HepG2 (cell line): Measurements from ENCODE around the gene ZFR. TPM values are rescaled to one million over a fixed set of nuclear protein-coding genes. Genes with fewer than 3 reads are reported as not detected.

Source experiments
- ATAC-seq: fragments of 200-7000 bp; cut with Tn5 transposase; 3 replicates; pipeline ENCODE4 v1.9.1; 2020; ENCODE audit warnings: mild to moderate bottlenecking, moderate library complexity
- BruUV-seq: library from RNA; stranded (reverse); fragments of 400-500 nt; replicated peaks from 2 replicates; lab custom pipeline; 2021; lab: Mats Ljungman, UMichigan
- CTCF ChIA-PET: fragments of 300-600 bp; formaldehyde crosslinking; extraction: SDS; loops from one replicate; lab custom pipeline; 2021; ENCODE audit warnings: low total read pairs, inconsistent platforms, low intra/inter-chr PET ratio; lab: Yijun Ruan, JAX
- POLR2A ChIA-PET: fragments of 350-600 bp; sonication (Branson Sonifier 250); formaldehyde crosslinking; loops from one replicate; lab custom pipeline; 2020; ENCODE audit warnings: antibody characterized with exemption, inconsistent platforms; lab: Yijun Ruan, JAX
- DNase-seq: peaks from one replicate; pipeline ENCODE4 v3.0.0-alpha.2; 2015; ENCODE audit warnings: low spot score
- FAIRE-seq: peaks from 3 replicates; lab custom pipeline; 2011; peaks lifted over from hg19 to GRCh38; lab: Jason Lieb, UNC
- H2AFZ ChIP-seq: one replicate; pipeline ENCODE4 v1.6.1; 2011; ENCODE audit warnings: low read length, inconsistent platforms
- H3K27ac ChIP-seq: fragments of 300-600 bp; 3 replicates; pipeline ENCODE4 v1.8.0; 2011; ENCODE audit warnings: mixed run types, mild to moderate bottlenecking, mixed read lengths, low read length, inconsistent platforms; ENCODE audit not compliant: insufficient read depth; ENCODE audit errors: extremely low read length
- H3K27me3 ChIP-seq, 2 experiments: fragments of 200-600 bp in 1 of 2; 2 replicates in 1 of 2; 3 replicates in 1 of 2; pipeline versions ENCODE4 v1.6.0 to v1.8.0; 2011; ENCODE audit warnings: low read length in 2 of 2, mild to moderate bottlenecking in 2 of 2, moderate library complexity in 2 of 2, inconsistent platforms in 1 of 2; ENCODE audit not compliant: insufficient read depth in 2 of 2, control insufficient read depth in 1 of 2
- H3K36me3 ChIP-seq, 2 experiments: fragments of 200-600 bp in 1 of 2; replicated peaks in 1 of 2; 2 replicates in 1 of 2; 3 replicates in 1 of 2; pipeline versions ENCODE4 v1.5.1 to v1.8.0; 2011; ENCODE audit warnings: low read length in 2 of 2, inconsistent platforms in 1 of 2; ENCODE audit not compliant: insufficient read depth in 2 of 2, control insufficient read depth in 1 of 2
- H3K4me1 ChIP-seq: 2 replicates; pipeline ENCODE4 v1.5.1; 2012; ENCODE audit warnings: low read length, inconsistent platforms; ENCODE audit not compliant: insufficient read depth
- H3K4me2 ChIP-seq: 2 replicates; pipeline ENCODE4 v1.6.0; 2011; ENCODE audit warnings: low read depth, low read length, inconsistent platforms
- H3K4me3 ChIP-seq, 3 experiments: fragments of 200-600 bp in 1 of 3; sonication (generic), shearing (Covaris generic) in 1 of 3; replicated peaks in 1 of 3; 2 replicates each; pipeline ENCODE4 v1.5.1; 2011 to 2016; ENCODE audit warnings: low read length in 3 of 3, inconsistent platforms in 2 of 3, low read depth in 2 of 3, mild to moderate bottlenecking in 2 of 3, control low read depth in 1 of 3, mixed read lengths in 1 of 3; ENCODE audit not compliant: insufficient read depth in 1 of 3
- H3K79me2 ChIP-seq: one replicate; pipeline ENCODE4 v1.6.1; 2011; ENCODE audit warnings: low read length, inconsistent platforms; ENCODE audit not compliant: insufficient read depth
- H3K9ac ChIP-seq: 2 replicates; pipeline ENCODE4 v1.6.0; 2011; ENCODE audit warnings: mild to moderate bottlenecking, low read depth, low read length, inconsistent platforms; ENCODE audit not compliant: insufficient read depth
- H3K9me3 ChIP-seq: 2 replicates; pipeline ENCODE4 v1.5.1; 2012; ENCODE audit warnings: mild to moderate bottlenecking, low read length
- H4K20me1 ChIP-seq: 2 replicates; pipeline ENCODE4 v1.6.0; 2011; ENCODE audit warnings: inconsistent platforms, mild to moderate bottlenecking, low read length, moderate library complexity; ENCODE audit not compliant: insufficient read depth
- CBX1 ChIP-seq: IDR thresholded peaks from one replicate; pipeline ENCODE4 v1.6.1; 2016; ENCODE audit warnings: antibody characterized with exemption, low read depth
- HNF1B ChIP-seq: sonication (generic); formaldehyde crosslinking; IDR thresholded peaks from 2 replicates; pipeline ENCODE4 v1.5.1; 2020; ENCODE audit warnings: mild to moderate bottlenecking, moderate library complexity, missing genetic modification reagents
- KLF16 ChIP-seq, 2 experiments: sonication (generic) in 1 of 2; formaldehyde crosslinking in 1 of 2; IDR thresholded peaks; 2 replicates each; pipeline versions ENCODE4 v1.6.1 to v1.8.0; 2016 to 2023; ENCODE audit warnings: missing genetic modification reagents in 2 of 2, missing compliant biosample characterization in 1 of 2
- RBM22 ChIP-seq: fragments of 200-400 bp; formaldehyde crosslinking; optimal IDR thresholded peaks from 2 replicates; pipeline ENCODE3; 2017; ENCODE audit warnings: mild to moderate bottlenecking, low read length, moderate library complexity
- TEAD3 ChIP-seq: optimal IDR thresholded peaks from 2 replicates; pipeline ENCODE3; 2016; ENCODE audit warnings: borderline replicate concordance
- ZNF432 ChIP-seq: sonication (generic); formaldehyde crosslinking; IDR thresholded peaks from 2 replicates; pipeline ENCODE4 v1.5.0; 2020; ENCODE audit warnings: missing genetic modification reagents, mild to moderate bottlenecking, borderline replicate concordance
- ZNF501 ChIP-seq: sonication (generic); formaldehyde crosslinking; IDR thresholded peaks from 2 replicates; pipeline ENCODE4 v1.5.1; 2020; ENCODE audit warnings: mild to moderate bottlenecking, moderate library complexity, missing genetic modification reagents
- ZNF513 ChIP-seq: sonication (generic); formaldehyde crosslinking; conservative IDR thresholded peaks from 2 replicates; pipeline ENCODE4 v1.5.0; 2020; ENCODE audit warnings: missing genetic modification reagents
- ZNF772 ChIP-seq: sonication (generic); formaldehyde crosslinking; IDR thresholded peaks from 2 replicates; pipeline ENCODE4 v1.5.0; 2020; ENCODE audit warnings: mild to moderate bottlenecking, missing genetic modification reagents
- ZNF773 ChIP-seq: sonication (generic); formaldehyde crosslinking; IDR thresholded peaks from 2 replicates; pipeline ENCODE4 v1.4.0; 2020; ENCODE audit warnings: missing genetic modification reagents, borderline replicate concordance
- ZNF788 ChIP-seq: sonication (generic); formaldehyde crosslinking; IDR thresholded peaks from 2 replicates; pipeline ENCODE4 v1.5.0; 2020; ENCODE audit warnings: mild to moderate bottlenecking, missing genetic modification reagents, borderline replicate concordance
- ZXDC ChIP-seq: sonication (generic); formaldehyde crosslinking; IDR thresholded peaks from 2 replicates; pipeline ENCODE4 v1.5.0; 2020; ENCODE audit warnings: mild to moderate bottlenecking, missing genetic modification reagents
- WGBS: methylation state at CpG from one replicate; pipeline ENCODE4 v1.1.6; 2017; ENCODE audit warnings: low lambda C conversion rate; 5-methylcytosine and 5-hydroxymethylcytosine counted together
- in situ Hi-C: cut with HindIII; loops from 2 replicates; pipeline ENCODE4 v1.10.0; 2017; ENCODE audit warnings: low pct_unique_long_range_greater_than_20kb; ENCODE audit not compliant: extremely low pct_ligation_motif_present
- intact Hi-C: fragments of 100-400 bp; cut with micrococcal nuclease; formaldehyde crosslinking; loops from one replicate; pipeline ENCODE4 v1.10.0; 2022; ENCODE audit not compliant: unreplicated experiment
- polyA plus RNA-seq, 8 experiments: library from polyadenylated mRNA; depleted of rRNA in 3 of 8; stranded (reverse) in 7 of 8; unstranded in 1 of 8; fragments of >200 nt; fragmentation: Illumina TruSeq in 4 of 8; extraction: Trizol in 4 of 8; gene quantifications; 2 replicates each; pipeline versions ENCODE4 v1.2.1 to v1.2.3, GENCODE V29; 2011 to 2016; ENCODE audit warnings: low read depth in 4 of 8, missing spikeins in 1 of 8, mixed read lengths in 1 of 8; ENCODE audit not compliant: insufficient read depth in 1 of 8
- total RNA-seq, 5 experiments: library from RNA; depleted of rRNA; stranded (reverse); fragments of >200 nt; fragmentation: Illumina TruSeq; extraction: Trizol; gene quantifications; 2 replicates each; pipeline ENCODE4 v1.2.3, GENCODE V29; 2016; ENCODE audit warnings: low read depth in 1 of 5

The ZFR gene
- total and polyA plus RNA-seq, 2 of the 13 experiments (the other 11 are each of a cell fraction or from before 2014, with no cell fraction given) = 89.0 to 92.8 TPM

GRCh38 chr5:32330126-32330971 lies 114.2 kb downstream of the ZFR start (continued):
- no peak for TF ChIP-seq RBM22
- no peak for TF ChIP-seq ZXDC (CRISPR knock-in tag)

GRCh38 chr5:32329395-32329834 lies 115.1 kb downstream of the ZFR start:
- H4K20me1 ChIP-seq = no peaks in the 10 kb centered on the region
- no peaks in the 10 kb centered on the region for H3K9me3 ChIP-seq
- no peaks in the 10 kb centered on the region for H3K36me3 ChIP-seq
- H3K79me2 ChIP-seq = no peaks in the 10 kb centered on the region
- H3K27ac ChIP-seq = peak overlapping the region; percentile 95
- DNase-seq = peak; percentile 73
- peak overlapping the region; percentile 48 for H2AFZ ChIP-seq
- ChIA-PET POLR2A (interaction anchor here (0.7 to 5.0 kb wide), 8 partner anchors 15 to 158 kb away, joined by 3 to 78 read pairs (median 4); partner anchors contain the start of genes GOLPH3 and MTMR12), CTCF (interaction anchor here (2.9 kb wide), 1 partner anchor 97 kb away, joined by 19 read pairs; no protein-coding TSS in a partner anchor)
- no TSS peak for BruUV-seq
- peak overlapping the region; percentile 81 for H3K9ac ChIP-seq
- 40% methylated on average over 4 of the region's 10 CpGs for WGBS
- peak overlapping the region; percentile 73 for H3K4me2 ChIP-seq
- H3K4me1 ChIP-seq = peaks cover 66% of the 10 kb centered on the region
- in situ Hi-C loops (no loop called here), intact Hi-C loops (no loop called here)
- H3K4me3 ChIP-seq = no peak overlapping the region
- H3K27me3 ChIP-seq = no peaks in the 10 kb centered on the region
- FAIRE-seq = peak; percentile 96
- ATAC-seq = peak; percentile 78
- TF ChIP-seq ZNF788 (CRISPR knock-in tag) (peak; percentile 63; the same call in 1 of the 2 replicates), ZNF513 (CRISPR knock-in tag) (no peak), ZNF501 (CRISPR knock-in tag) (0 out of 2 replicates have a peak, but pooled peaks have one; percentile 15), ZNF773 (CRISPR knock-in tag) (no peak), ZNF772 (CRISPR knock-in tag) (0 out of 2 replicates have a peak, but pooled peaks have one; percentile 53), KLF16 (CRISPR knock-in tag; IDR thresholded peaks at IDR 0.05) (0 out of 4 replicates have a peak, but pooled peaks of 1 of the 2 experiments have one; percentile 18), HNF1B (CRISPR knock-in tag) (no peak), CBX1 (peak; percentile 58), ZNF432 (CRISPR knock-in tag) (no peak), TEAD3 (peak; percentile 47)
